Measurements from ENCODE around the gene SSTR5. TPM values are rescaled to one million over a fixed set of nuclear protein-coding genes. Genes with fewer than 3 reads are reported as not detected.

Gene SSTR5
- total and polyA plus RNA-seq, 2 donors = 0.20 to 0.32 TPM

DNA sequence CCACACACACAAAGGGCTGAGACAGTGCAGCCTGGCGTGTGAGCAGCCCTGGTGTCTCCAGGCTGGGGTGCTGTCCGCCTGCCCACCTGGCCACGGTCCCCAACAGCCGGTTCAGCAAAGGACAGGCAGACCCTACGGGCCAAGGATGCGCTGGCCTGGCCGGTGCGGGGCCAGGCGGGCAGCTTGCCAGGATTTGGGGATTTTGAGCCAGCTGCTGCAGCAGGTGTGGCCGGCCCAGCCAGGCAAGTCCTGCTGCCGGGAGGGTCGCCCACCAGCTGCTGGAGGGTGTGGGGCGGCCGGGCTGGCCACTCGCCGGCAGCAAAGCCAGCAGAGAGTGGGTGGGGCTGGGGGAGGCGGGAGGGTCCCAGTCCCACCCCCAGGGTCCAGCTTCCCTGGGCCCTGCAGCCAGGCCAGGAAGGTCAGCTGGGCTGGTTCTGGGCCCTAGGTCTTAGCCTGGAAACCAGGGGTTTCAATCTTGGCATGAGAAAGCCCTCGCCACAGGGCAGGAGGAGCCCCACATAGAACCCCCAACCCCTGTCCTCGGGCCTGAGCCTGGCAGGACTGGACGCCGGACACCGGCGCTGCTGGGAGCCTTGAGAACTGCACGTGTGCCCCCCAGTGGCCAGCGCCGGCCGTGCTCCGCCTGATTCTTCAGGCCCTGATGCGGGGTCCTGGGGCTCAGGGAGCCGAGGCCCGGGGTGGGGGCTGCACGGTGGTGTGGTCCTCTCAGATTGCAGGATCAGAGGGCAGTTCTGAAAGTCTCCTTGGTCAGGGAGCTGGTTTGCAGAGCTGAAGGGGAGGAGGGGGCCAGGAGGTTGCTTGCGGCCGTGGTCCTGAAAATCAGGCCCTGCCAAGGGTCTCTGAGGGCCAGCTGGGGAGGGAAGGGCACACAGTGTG is 17.6 kb upstream of the SSTR5 start:
- no peak for DNase-seq (ENCODE audit: extremely low spot score)
- Histone ChIP-seq H3K36me3 (ENCODE audit: insufficient read depth) (no peaks in the 10 kb centered on the region), H3K4me3 (ENCODE audit: low read depth, low read length) (no peak overlapping the region), H3K27ac (ENCODE audit: low read depth) (no peak overlapping the region), H3K4me1 (ENCODE audit: insufficient read depth) (no peaks in the 10 kb centered on the region)
- 19% methylated on average over 34 of the region's 34 CpGs for WGBS

DNA sequence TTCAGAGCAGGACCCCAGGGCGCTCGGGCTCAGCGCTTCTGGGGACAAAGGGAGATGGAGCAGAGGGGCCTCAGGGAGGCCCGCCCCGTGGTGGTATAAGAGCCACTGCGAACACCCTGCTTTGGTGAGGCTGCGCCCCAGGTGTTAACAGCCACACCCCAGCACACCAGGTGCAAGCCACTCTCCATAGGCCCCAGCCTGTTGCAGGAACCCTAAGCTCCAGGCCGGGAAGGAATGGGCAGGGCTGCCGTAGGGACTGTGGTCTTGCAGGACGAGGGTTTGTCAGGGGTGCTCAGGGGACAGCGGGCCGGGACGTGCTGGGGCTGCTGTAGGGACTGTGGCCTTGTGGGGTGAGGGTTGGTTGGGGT is 17.0 kb upstream of the SSTR5 start:
- Histone ChIP-seq H3K36me3 (ENCODE audit: insufficient read depth) (no peaks in the 10 kb centered on the region), H3K4me3 (ENCODE audit: low read depth, low read length) (no peak overlapping the region), H3K4me1 (ENCODE audit: insufficient read depth) (no peaks in the 10 kb centered on the region), H3K27ac (ENCODE audit: low read depth) (no peak overlapping the region)
- 74% methylated on average over 13 of the region's 13 CpGs for WGBS
- DNase-seq (ENCODE audit: extremely low spot score) = no peak

DNA sequence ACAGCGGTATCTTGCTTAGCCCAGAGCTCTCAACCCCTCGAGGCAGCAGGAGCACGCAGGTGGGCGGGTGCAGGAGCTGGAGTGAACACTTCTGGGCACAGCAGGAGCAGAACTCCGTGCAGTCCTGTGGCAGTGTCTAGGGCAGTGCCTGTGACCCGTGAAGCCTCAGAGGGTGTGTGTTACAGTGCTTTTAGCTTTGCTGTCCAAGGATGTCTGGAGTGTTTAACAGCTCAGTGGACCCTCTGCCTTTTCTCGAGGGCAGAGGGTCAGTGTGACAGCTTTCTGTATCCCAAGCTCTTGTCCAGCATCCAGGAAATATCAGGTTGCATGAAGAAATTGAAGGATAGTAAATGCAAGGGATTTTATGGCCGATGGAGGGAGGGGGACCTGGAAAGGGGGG is 16.4 kb upstream of the SSTR5 start:
- H3K4me3 ChIP-seq (ENCODE audit: low read depth, low read length) = no peak overlapping the region
- H3K4me1 ChIP-seq (ENCODE audit: insufficient read depth) = no peaks in the 10 kb centered on the region
- WGBS = 57% methylated on average over 8 of the region's 8 CpGs
- H3K27ac ChIP-seq (ENCODE audit: low read depth) = no peak overlapping the region
- DNase-seq (ENCODE audit: extremely low spot score) = no peak
- H3K36me3 ChIP-seq (ENCODE audit: insufficient read depth) = no peaks in the 10 kb centered on the region

DNA sequence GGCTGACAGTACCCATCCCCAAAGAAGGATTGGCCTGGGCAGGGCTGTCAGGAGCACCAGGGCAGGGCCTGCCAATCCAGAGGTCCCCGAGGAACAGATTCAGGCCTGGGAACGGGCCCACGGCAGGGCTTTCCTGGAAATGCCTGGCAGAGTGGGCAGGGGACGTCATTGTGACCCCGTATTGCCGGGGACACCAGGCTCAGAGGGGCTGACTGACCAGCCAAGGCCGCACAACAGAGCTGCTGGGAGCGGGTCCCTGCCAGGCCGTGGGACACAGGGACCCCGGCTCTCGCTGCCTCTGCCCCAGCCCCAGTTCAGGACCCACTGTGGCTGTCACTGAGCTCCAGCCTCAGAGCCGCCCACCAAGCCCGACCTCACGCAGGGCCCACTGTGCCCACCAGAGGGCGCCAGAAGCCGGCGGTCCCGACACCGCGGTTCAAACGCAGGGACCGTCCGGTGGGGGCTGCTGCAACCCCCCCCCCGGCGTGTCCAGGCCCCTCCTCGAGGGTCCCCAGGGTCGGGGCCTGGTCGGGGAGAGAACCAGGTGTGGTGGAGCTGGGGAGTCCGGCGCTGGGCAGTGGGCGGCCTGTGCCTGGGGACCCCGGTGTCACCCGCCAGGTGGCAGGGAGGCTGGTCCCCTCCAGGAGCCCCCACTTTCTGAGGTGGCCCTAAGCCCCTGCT is 15.2 kb upstream of the SSTR5 start:
- H3K4me3 ChIP-seq (ENCODE audit: low read depth, low read length) = no peak overlapping the region
- 25% methylated on average over 33 of the region's 33 CpGs for WGBS
- DNase-seq (ENCODE audit: extremely low spot score) = no peak

DNA sequence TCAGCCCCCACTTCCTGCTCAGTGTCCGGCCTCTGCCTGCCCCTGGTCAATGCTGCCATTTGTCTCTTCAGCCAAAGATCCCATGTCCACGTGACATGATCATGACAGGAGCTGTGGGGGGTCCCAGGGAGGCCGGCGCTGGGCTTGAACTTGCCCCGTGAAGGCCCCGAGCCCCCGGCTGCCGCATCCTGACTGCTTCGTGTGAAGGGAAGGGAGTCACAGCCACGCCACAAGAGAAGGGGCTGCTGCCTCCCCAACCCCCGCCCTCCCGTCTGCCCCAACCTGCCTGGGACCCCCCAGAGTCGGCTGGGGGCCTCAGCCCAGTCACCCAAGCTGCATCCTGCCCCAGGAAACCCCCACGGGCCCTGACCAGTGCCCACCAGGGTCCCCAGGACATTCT is 14.3 kb upstream of the SSTR5 start:
- Histone ChIP-seq H3K4me3 (ENCODE audit: low read depth, low read length) (no peak overlapping the region), H3K4me1 (ENCODE audit: insufficient read depth) (no peaks in the 10 kb centered on the region), H3K27ac (ENCODE audit: low read depth) (no peak overlapping the region), H3K36me3 (ENCODE audit: insufficient read depth) (no peaks in the 10 kb centered on the region)
- DNase-seq (ENCODE audit: extremely low spot score) = no peak
- WGBS = 43% methylated on average over 14 of the region's 14 CpGs

More for the DNA sequence above, 15.2 kb upstream of the SSTR5 start:
- no peaks in the 10 kb centered on the region for H3K4me1 ChIP-seq (ENCODE audit: insufficient read depth)
- H3K36me3 ChIP-seq (ENCODE audit: insufficient read depth) = no peaks in the 10 kb centered on the region
- no peak overlapping the region for H3K27ac ChIP-seq (ENCODE audit: low read depth)

DNA sequence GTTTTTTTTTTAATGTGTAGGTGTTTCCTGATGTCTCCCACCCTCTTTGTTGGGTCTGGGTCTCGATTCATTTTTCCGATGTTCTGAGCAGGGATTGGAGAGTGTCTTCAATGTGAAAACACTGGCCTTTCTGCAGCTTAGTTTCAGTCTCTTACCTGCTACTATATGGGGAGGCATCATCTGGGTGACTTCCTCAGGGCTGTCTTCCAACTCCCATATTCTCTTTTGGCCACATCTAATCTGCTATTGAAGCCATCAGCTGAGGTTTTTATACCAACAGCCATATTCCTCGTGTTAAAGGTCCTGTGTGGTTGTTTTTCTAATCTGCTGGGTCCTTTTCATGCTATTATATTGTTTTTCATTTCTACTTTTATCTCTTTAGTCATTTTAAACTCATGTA is 13.2 kb upstream of the SSTR5 start:
- no peak for DNase-seq (ENCODE audit: extremely low spot score)
- no peaks in the 10 kb centered on the region for H3K4me1 ChIP-seq (ENCODE audit: insufficient read depth)
- H3K36me3 ChIP-seq (ENCODE audit: insufficient read depth) = no peaks in the 10 kb centered on the region
- 97% methylated on average over 3 of the region's 3 CpGs for WGBS
- no peak overlapping the region for H3K27ac ChIP-seq (ENCODE audit: low read depth)
- no peak overlapping the region for H3K4me3 ChIP-seq (ENCODE audit: low read depth, low read length)

DNA sequence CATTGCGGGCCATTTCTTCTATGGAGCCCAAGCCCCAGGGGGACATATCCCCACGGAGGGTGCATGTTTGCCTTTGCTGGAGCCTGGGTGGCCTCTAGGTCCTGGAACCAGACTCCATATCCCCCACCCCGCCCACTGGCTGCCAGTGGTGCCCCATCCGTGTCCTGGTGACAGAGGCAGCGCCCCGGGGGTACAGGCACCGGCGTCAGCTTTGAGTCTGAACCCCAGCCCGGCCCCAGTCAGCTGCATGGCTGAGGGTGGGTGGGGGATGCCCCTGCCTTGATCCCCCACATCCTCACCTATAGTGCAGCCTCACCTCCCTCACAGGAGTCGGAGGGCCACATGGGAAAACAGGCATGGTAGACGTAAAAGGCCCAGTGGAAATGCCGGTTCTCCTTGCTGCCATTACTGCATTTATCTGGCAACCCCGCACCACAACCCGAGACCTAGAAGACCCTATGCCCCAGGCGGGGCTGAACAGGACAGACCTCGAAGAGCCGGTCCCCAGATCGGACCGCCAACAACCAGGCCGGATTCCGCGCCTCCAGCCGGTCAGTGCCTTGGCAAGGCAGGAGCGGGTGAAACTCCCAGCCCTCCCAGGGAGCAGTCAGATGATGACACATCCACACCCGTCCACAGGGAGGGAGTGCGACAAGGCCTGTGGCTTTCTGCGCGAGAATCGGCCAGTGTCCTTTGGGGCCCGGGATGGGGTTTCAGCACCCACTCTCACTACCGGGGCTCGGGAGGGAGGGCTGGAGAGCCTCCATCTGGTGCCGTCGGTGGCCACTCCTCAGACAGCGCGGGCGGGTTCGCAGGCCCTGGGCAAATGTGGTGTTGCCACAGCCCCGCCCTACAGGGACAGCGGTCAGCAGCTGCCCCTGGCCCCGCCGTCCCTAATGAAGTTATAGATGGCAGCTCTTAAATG is 11.9 kb upstream of the SSTR5 start:
- WGBS = 76% methylated on average over 42 of the region's 42 CpGs
- H3K27ac ChIP-seq (ENCODE audit: low read depth) = no peak overlapping the region
- H3K4me1 ChIP-seq (ENCODE audit: insufficient read depth) = no peaks in the 10 kb centered on the region
- DNase-seq (ENCODE audit: extremely low spot score) = no peak
- H3K36me3 ChIP-seq (ENCODE audit: insufficient read depth) = no peaks in the 10 kb centered on the region
- no peak overlapping the region for H3K4me3 ChIP-seq (ENCODE audit: low read depth, low read length)

DNA sequence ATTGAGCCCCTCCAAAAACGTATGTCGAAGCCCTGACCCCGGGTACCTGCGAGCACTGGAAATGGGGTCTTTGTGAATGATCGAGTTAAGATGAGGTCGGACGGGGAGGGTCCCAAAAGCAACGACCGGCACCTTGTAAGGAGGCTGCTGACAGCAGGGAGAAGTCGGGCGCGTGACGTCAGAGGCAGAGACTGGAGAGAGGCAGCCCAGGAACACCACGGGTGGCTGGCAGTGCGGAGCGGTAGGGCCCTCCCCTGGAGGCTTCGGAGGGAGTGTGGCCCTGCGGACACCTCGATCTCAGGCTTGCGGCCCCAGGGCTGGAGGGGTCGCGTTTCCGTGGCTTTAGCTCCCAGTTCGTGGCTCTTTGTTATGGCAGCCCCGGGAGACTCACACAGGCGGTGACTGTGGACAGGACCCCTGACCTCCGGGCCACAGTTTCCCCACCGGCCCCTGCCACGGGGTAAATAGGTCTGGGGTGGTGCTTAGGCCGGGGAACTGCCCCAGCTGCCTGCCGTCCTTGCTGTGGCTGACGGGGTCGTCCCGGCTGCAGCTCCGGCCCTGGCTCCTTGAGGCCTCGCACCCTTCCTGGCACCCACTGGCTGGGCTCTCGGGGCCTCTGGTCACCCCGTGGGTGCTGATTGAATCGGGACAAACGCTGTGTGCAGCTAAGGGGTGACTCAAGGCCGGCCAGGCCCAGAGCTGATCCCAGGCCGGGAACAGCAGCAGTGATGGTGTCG is 10.6 kb upstream of the SSTR5 start:
- 86% methylated on average over 43 of the region's 43 CpGs for WGBS

DNA sequence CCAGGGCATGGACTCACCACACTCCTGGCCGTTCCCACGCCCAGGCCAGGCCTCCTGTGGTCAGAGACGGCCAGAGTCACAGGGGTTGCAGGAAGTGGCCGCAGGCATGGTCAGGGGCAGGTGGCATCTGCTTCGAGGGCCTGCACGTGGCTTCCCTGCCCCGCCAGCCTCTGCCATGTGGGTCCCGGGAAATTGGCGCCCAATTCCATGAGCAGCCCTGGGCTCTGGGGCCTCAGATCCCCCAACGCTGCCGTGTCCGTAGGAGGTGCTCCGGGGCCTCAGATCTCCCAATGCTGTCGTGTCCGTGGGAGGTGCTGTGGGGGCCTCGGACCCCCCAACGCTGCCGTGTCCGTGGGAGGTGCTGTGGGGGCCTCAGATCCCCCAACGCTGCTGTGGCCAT is 9.7 kb upstream of the SSTR5 start:
- H3K4me1 ChIP-seq (ENCODE audit: insufficient read depth) = no peaks in the 10 kb centered on the region
- no peak for DNase-seq (ENCODE audit: extremely low spot score)
- no peaks in the 10 kb centered on the region for H3K36me3 ChIP-seq (ENCODE audit: insufficient read depth)
- H3K4me3 ChIP-seq (ENCODE audit: low read depth, low read length) = no peak overlapping the region
- 73% methylated on average over 20 of the region's 20 CpGs for WGBS
- H3K27ac ChIP-seq (ENCODE audit: low read depth) = no peak overlapping the region

More for the DNA sequence above, 10.6 kb upstream of the SSTR5 start:
- H3K4me1 ChIP-seq (ENCODE audit: insufficient read depth) = no peaks in the 10 kb centered on the region
- no peak overlapping the region for H3K27ac ChIP-seq (ENCODE audit: low read depth)
- no peaks in the 10 kb centered on the region for H3K36me3 ChIP-seq (ENCODE audit: insufficient read depth)
- no peak overlapping the region for H3K4me3 ChIP-seq (ENCODE audit: low read depth, low read length)
- DNase-seq (ENCODE audit: extremely low spot score) = no peak

DNA sequence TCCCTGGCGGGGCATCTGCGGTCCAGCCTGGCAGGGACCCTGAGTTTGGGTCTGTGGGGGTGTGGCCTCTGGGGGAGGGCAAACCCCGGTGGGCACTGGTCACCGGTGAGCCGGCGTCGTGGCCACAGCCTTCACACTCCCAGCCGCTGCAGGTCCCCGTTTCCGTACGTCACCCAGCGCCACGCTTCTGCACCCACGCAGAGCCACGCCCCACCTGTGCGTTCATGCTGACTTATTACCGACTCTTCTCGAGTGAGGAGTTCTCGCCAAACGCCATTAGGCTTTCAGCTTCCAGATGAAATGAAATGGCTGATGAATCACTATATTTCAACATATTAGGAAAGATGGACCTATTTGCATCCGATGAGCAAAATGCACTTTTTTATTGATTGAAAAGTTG is 8.8 kb upstream of the SSTR5 start:
- H3K4me1 ChIP-seq (ENCODE audit: insufficient read depth) = no peaks in the 10 kb centered on the region
- WGBS = 77% methylated on average over 21 of the region's 21 CpGs

DNA sequence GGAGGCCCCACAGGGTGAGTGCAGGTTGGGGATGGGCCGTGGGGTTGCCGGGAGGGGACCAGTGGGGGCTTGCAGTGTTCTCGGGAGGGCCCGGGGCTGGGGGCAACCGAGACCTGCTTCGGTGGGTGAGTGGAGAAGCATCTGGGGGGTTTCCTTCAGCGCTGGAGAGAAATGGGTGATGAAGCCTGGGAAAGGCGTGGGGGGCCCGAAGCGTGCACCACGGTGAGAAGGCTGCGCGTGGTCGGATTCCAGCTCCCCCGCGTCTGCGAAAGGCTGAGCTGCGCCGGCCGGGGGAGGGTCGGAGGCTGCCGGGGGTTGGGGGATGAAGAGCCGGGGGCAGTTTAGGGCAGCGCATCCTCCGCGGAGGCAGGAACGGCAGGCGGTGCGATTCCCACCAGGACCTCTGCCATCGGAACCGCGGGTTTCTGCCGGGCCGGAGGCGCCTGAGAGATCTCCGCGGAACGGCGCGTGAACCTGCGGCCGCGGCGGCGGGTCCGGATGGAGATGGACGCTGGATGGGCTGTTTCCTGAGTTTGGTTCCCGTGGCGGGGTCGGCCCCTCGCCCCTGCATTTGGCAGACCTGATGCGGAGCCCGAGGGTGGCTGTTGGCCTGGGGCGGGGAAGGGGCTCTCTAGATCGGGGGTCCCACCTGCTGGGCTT is 6.9 kb upstream of the SSTR5 start:
- Histone ChIP-seq H3K4me3 (ENCODE audit: low read depth, low read length) (no peak overlapping the region), H3K27ac (ENCODE audit: low read depth) (no peak overlapping the region), H3K36me3 (ENCODE audit: insufficient read depth) (no peaks in the 10 kb centered on the region), H3K4me1 (ENCODE audit: insufficient read depth) (no peaks in the 10 kb centered on the region)
- WGBS = 21% methylated on average over 55 of the region's 55 CpGs
- no peak for DNase-seq (ENCODE audit: extremely low spot score)

More for the DNA sequence above, 8.8 kb upstream of the SSTR5 start:
- DNase-seq (ENCODE audit: extremely low spot score) = no peak
- no peak overlapping the region for H3K4me3 ChIP-seq (ENCODE audit: low read depth, low read length)
- no peak overlapping the region for H3K27ac ChIP-seq (ENCODE audit: low read depth)
- no peaks in the 10 kb centered on the region for H3K36me3 ChIP-seq (ENCODE audit: insufficient read depth)

DNA sequence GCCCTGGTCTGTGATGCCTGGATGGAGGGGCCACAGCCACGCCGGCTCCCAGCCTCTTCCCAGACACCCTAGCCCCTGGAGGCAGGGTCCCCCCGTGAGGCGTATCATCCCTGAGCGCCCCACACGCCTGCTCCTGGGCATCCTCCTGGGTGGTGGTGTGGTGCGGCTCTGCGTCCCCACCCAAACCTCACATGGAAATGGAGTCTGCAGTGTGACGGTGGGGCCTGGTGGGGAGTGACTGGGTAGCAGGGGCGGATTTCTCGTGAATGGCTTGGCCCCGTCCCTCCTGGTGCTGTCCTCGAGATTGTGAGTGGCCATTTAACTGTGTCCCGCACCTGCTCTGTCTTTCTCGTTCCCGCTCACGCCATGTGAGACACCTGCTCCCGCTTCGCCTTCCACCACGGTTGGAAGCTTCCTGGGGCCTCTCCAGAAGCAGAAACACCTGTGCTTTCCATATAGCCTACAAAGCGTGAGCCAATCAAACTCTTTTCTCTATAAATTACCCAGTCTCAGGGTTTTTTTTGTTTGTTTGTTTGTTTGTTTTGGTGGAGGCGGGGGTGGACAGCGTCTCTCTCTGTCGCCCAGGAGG is 5.9 kb upstream of the SSTR5 start:
- H3K4me3 ChIP-seq (ENCODE audit: low read depth, low read length) = no peak overlapping the region
- no peaks in the 10 kb centered on the region for H3K4me1 ChIP-seq (ENCODE audit: insufficient read depth)
- H3K36me3 ChIP-seq (ENCODE audit: insufficient read depth) = no peaks in the 10 kb centered on the region
- H3K27ac ChIP-seq (ENCODE audit: low read depth) = no peak overlapping the region
- 63% methylated on average over 24 of the region's 24 CpGs for WGBS
- no peak for DNase-seq (ENCODE audit: extremely low spot score)
